ENCODE measurements around the gene TMC3.
"Not testable (repeated sequence)": the region's sequence is repeated elsewhere in the genome, so short reads cannot be mapped to it uniquely, and the experiment has no call there.

Gene TMC3

GRCh38 chr15:81346611-81347010 lies 27.4 kb downstream of the TMC3 start:
- DNase-seq (ENCODE audit: low read depth) = no peak

GRCh38 chr15:81343371-81343770 lies 30.6 kb downstream of the TMC3 start:
- no peak for DNase-seq (ENCODE audit: low read depth)

- DNase-seq (ENCODE audit: low read depth) = no peak
These were observed 32.7 kb downstream of the TMC3 start for GRCh38 chr15:81341351-81341750.

- DNase-seq (ENCODE audit: low read depth) = no peak
These were observed 34.2 kb downstream of the TMC3 start for GRCh38 chr15:81339851-81340250.

- no peak for DNase-seq (ENCODE audit: low read depth)
These were observed 34.7 kb downstream of the TMC3 start for GRCh38 chr15:81339321-81339720.

- DNase-seq (ENCODE audit: low read depth) = peak; percentile 92
These were observed 35.6 kb downstream of the TMC3 start for GRCh38 chr15:81338170-81339007.

GRCh38 chr15:81337713-81338157 lies 36.3 kb downstream of the TMC3 start:
- no peak for DNase-seq (ENCODE audit: low read depth)

- DNase-seq (ENCODE audit: low read depth) = no peak
These were observed 36.8 kb downstream of the TMC3 start for GRCh38 chr15:81337241-81337640.

- DNase-seq (ENCODE audit: low read depth) = no peak
These were observed 37.4 kb downstream of the TMC3 start for GRCh38 chr15:81336568-81336967.

GRCh38 chr15:81335631-81336030 lies 38.4 kb downstream of the TMC3 start:
- no peak for DNase-seq (ENCODE audit: low read depth)

- DNase-seq (ENCODE audit: low read depth) = no peak
These were observed 39.1 kb downstream of the TMC3 start for GRCh38 chr15:81334768-81335435.

- no peak for DNase-seq (ENCODE audit: low read depth)
These were observed 40.6 kb downstream of the TMC3 start for GRCh38 chr15:81333363-81333762.

- no peak for DNase-seq (ENCODE audit: low read depth)
These were observed 41.7 kb downstream of the TMC3 start for GRCh38 chr15:81332326-81332725.

- DNase-seq (ENCODE audit: low read depth) = no peak
These were observed 42.4 kb downstream of the TMC3 start for GRCh38 chr15:81331600-81331999.

GRCh38 chr15:81331141-81331540 lies 42.9 kb downstream of the TMC3 start:
- not testable (repeated sequence) for DNase-seq (ENCODE audit: low read depth)

GRCh38 chr15:81330366-81331090 lies 43.5 kb downstream of the TMC3 start:
- no peak for DNase-seq (ENCODE audit: low read depth)

GRCh38 chr15:81329446-81329845 lies 44.6 kb downstream of the TMC3 start:
- DNase-seq (ENCODE audit: low read depth) = no peak

- DNase-seq (ENCODE audit: low read depth) = peak; percentile 85
These were observed 46.5 kb downstream of the TMC3 start for GRCh38 chr15:81327516-81327915.

GRCh38 chr15:81326466-81327212 lies 47.4 kb downstream of the TMC3 start:
- DNase-seq (ENCODE audit: low read depth) = no peak

- peak; percentile 96 for DNase-seq (ENCODE audit: low read depth)
These were observed 49.8 kb downstream of the TMC3 start, which contains the start of gene STARD5 for GRCh38 chr15:81323944-81324881. Gene STARD5 (minus strand): TSS chr15:81324141. CDS start chr15:81324099, 42 bp downstream.

GRCh38 chr15:81323559-81323943 lies 50.5 kb downstream of the TMC3 start:
- no peak for DNase-seq (ENCODE audit: low read depth)

Data from stromal cell of bone marrow (primary cell).